ENCODE measurements around the gene PRKD2. TPM values are rescaled to one million over a fixed set of nuclear protein-coding genes. Genes with fewer than 3 reads are reported as not detected.

Gene PRKD2
- total RNA-seq, 1 donor from 2014 or later: 92.9 TPM

DNA sequence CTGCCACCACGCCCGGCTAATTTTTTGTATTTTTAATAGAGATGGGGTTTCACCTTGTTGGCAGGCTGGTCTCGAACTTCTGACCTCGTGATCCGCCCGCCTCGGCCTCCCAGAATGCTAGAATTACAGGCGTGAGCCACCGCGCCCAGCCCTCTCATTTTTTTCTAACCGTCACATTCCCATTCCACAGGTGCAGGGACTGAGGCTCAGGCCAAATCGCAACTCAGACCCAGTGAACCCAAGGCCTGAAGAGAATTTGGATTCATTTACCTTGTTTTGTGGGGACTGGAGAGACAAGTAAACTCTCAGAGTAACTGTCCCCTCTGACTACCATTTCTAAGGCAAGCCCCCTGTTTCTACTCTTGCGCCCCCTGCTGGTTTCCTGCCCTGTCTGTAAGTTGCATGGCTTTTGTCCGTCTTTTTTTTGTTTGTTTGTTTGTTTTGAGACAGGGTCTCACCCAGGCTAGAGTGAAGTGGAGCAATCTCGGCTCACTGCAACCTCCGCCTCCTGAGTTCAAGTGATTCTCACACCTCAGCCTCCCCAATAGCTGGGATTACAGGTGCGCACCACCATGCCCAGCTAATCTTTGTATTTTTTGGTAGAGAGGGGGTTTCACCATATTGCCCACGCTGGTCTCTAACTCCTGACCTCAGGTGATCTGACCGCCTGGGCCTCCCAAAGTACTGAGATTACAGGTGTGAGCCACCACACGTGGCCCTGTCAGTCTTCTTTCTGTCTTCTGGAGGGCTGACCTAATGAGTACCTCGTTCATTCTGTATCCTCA, 31.6 kb upstream of the PRKD2 start:
- no peaks in the 10 kb centered on the region for H3K27me3 Mint-ChIP-seq (ENCODE audit: insufficient read depth)
- H3K4me3 Mint-ChIP-seq: peak overlapping the region; percentile 70
- H3K4me1 Mint-ChIP-seq (ENCODE audit: low read depth): peaks cover 35% of the 10 kb centered on the region
- H3K27ac Mint-ChIP-seq: peak overlapping the region; percentile 1
- H3K9me3 Mint-ChIP-seq: no peaks in the 10 kb centered on the region
- intact Hi-C loops (cut with micrococcal nuclease): loop anchor here (1.0 kb wide), 1 partner anchor 219 kb away; no protein-coding TSS in a partner anchor
- H3K36me3 Mint-ChIP-seq (ENCODE audit: low read depth): peaks cover 11% of the 10 kb centered on the region
- peak; percentile 61 for DNase-seq (ENCODE audit: low spot score)

DNA sequence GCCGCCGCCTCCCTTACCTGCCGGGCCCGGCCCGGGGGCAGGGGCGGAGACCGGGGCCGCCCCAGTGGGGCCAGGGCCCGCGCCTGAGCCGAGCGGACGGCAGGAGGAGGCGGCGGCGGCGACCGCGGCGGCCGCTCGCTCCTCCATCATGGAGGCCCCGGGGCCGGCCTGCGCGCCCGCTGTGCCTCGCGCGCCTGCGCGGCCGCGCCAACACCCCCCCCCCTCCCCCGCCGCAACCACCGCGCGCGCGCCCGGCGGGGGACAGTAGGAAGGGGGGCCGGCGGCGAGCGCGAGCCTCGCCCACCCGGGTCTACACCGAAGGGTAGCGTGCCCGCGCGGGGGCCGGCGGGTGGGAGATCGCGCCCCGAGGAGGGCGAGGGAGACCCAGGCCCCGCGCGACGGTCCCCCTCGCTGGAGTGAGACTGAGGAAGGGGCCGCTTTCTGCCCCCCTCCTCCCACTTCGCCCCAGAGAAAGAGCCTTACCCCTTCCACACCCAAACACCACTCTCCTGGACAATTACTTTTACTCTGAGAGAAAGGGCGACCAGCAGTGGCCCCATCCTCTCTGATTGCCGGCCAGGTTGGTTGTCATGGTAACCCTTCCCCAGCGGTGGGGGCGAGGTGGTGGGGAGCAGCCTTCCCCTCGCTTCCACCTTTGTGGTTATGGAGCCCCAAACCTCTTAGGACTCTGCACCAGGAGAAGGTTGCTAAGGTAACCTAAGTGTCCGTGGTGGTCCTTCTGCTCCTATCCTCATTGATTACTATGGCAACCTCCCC, 29.6 kb upstream of the PRKD2 start, which contains the start of gene STRN4:
Gene STRN4, minus strand, starts transcription at position 170 of the 777 bp plus-strand sequence. Its CDS starts 20 bp downstream, at position 150.
- intact Hi-C loops (cut with micrococcal nuclease): loop anchor here (1.0 to 2.0 kb wide), 3 partner anchors 30 to 84 kb away; partner anchors contain the start of gene PRKD2
- no peaks in the 10 kb centered on the region for H3K27me3 Mint-ChIP-seq (ENCODE audit: insufficient read depth)
- peaks cover 11% of the 10 kb centered on the region for H3K36me3 Mint-ChIP-seq (ENCODE audit: low read depth)
- peak within 1 kb of the TSS; percentile 91 for H3K27ac Mint-ChIP-seq
- peak; percentile 31 for DNase-seq (ENCODE audit: low spot score)
- peaks cover 46% of the 10 kb centered on the region for H3K4me1 Mint-ChIP-seq (ENCODE audit: low read depth)
- H3K4me3 Mint-ChIP-seq: peak within 1 kb of the TSS; percentile 95
- no peaks in the 10 kb centered on the region for H3K9me3 Mint-ChIP-seq

DNA sequence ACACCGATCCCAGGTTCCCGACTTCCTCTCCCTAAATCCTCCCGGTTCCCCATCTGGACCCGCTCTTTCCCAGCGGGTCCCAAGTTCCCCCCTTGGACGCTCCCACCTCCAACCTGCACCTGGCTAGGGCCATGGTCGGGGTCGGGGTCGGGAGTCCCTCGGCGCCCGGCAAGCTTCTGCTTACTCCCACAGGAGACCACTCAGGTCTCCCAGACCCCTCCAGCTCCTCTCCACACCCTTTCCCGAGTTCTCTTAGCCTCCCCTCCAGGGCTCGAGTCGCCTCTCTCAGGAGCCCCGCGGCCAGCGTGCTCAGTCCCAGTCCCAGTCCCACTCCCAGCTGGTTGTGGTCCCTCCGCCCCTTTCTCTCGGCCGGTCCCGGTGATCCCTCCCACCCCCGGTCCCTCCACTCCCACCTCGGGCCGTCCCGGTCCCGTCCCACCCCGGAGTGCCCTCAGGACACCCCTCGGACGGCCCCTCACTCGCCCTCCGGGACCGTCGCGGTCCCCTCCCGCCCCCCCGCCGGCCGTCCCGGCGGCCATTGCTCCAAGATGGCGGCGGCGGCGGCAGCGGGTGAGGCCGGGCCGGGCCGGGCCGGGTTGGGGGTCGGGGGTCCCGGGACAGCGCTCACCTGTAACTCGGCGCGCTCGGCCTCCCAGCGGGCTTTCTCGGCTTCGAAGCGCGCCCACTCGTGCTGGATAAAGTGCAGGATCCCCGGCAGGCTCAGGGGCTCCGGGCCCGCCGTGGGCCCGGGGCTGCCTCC, 28.8 kb upstream of the PRKD2 start, which contains the start of gene FKRP:
Gene FKRP, plus strand, starts transcription at position 537 of the 760 bp plus-strand sequence. CDS start 9,394 bp downstream, outside the sequence.
- no peaks in the 10 kb centered on the region for H3K27me3 Mint-ChIP-seq (ENCODE audit: insufficient read depth)
- H3K36me3 Mint-ChIP-seq (ENCODE audit: low read depth): peaks cover 11% of the 10 kb centered on the region
- H3K27ac Mint-ChIP-seq: peak within 1 kb of the TSS; percentile 91
- intact Hi-C loops (cut with micrococcal nuclease): loop anchor here (1.0 to 2.0 kb wide), 3 partner anchors 29 to 83 kb away; partner anchors contain the start of gene PRKD2
- H3K9me3 Mint-ChIP-seq: no peaks in the 10 kb centered on the region
- DNase-seq (ENCODE audit: low spot score): peak; percentile 16
- peaks cover 46% of the 10 kb centered on the region for H3K4me1 Mint-ChIP-seq (ENCODE audit: low read depth)
- H3K4me3 Mint-ChIP-seq: peak within 1 kb of the TSS; percentile 95

DNA sequence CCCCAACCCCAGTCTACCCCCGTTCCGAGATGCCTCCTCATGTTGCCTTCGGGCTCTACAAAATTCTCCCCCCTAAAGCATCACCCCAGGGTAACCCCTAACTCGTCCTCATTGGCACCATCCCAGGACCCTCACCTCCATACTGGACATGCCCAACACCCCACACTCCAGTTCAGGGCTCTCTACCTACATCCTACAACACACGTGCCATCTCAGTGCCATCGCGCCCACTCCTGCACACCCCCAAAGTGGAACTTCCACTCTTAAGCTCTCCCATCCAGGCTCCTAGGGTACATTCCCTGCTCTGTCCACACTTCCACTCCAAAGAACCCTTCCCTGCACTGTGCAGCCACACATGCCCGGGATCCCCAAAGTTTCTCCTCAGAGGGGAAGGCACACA, 28.1 kb upstream of the PRKD2 start:
- no peak for DNase-seq (ENCODE audit: low spot score)
- Mint-ChIP-seq H3K27ac (peak overlapping the region; percentile 86), H3K36me3 (ENCODE audit: low read depth) (peaks cover 10% of the 10 kb centered on the region), H3K9me3 (no peaks in the 10 kb centered on the region), H3K4me1 (ENCODE audit: low read depth) (peaks cover 46% of the 10 kb centered on the region), H3K4me3 (peak overlapping the region; percentile 95), H3K27me3 (ENCODE audit: insufficient read depth) (no peaks in the 10 kb centered on the region)
- intact Hi-C loops (cut with micrococcal nuclease): no loop called here

DNA sequence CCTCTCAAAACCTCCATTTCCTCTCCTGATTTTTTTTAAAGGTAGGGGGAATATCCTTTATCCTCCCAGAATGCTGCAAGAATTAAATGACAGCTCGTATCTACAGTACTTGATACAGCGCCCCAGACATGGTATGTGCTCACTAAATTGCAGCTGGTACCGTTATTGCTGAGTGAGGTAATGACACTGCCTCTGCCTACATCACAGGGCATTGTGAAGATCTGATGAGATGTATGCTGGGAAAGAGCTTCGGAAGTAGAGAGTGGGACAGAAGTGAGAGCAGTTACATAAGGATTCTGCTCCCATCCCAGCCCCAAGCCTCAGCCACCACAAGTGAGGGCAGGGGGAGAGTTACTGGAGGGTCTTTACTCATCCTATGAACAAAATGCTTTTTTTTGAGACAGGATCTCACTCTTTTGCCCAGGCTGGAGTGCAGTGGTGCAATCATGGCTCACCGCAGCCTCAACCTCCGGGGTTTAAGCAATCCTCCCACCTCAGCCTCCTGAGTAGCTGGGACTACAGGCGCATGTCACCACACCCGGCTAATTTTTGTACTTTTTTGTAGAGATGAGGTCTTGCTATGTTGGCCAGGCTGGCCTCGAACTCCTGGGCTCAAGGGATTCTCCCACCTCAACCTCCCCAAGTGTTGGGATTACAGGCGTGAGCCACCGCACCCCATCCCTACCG, 27.2 kb upstream of the PRKD2 start:
- no peak for DNase-seq (ENCODE audit: low spot score)
- Mint-ChIP-seq H3K4me3 (peak overlapping the region; percentile 95), H3K4me1 (ENCODE audit: low read depth) (peaks cover 51% of the 10 kb centered on the region), H3K27me3 (ENCODE audit: insufficient read depth) (no peaks in the 10 kb centered on the region), H3K27ac (peak overlapping the region; percentile 86), H3K36me3 (ENCODE audit: low read depth) (peaks cover 14% of the 10 kb centered on the region), H3K9me3 (no peaks in the 10 kb centered on the region)
- intact Hi-C loops (cut with micrococcal nuclease): no loop called here

DNA sequence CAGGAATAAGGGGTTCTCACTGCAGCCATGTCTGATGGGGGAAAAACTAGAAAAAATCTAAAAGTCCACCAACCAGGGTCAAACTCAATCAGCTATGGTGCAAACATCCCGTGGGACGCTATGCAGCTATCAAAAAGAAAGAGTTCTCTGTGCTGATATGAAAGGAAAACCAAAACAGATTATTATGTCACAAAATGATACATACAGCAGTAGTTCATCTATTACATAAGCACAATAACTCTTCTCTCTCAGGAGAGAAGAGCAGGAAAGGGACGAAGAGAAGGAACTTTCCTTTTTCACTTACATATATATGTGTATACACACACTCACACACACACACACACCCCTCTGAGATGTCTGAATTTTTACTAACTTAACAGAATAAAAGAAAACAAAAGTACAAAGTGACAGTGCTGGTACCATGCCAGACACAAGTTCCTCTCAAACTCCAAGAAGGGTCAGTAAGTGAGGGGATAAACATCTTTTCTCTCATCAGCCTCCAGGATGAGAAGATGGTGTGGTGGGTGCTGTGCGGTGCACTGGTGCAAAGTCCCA, 26.1 kb upstream of the PRKD2 start:
- Mint-ChIP-seq H3K4me3 (peak overlapping the region; percentile 57), H3K36me3 (ENCODE audit: low read depth) (peaks cover 16% of the 10 kb centered on the region), H3K9me3 (no peaks in the 10 kb centered on the region), H3K27ac (peak overlapping the region; percentile 44), H3K27me3 (ENCODE audit: insufficient read depth) (no peaks in the 10 kb centered on the region), H3K4me1 (ENCODE audit: low read depth) (peaks cover 41% of the 10 kb centered on the region)
- no peak for DNase-seq (ENCODE audit: low spot score)
- intact Hi-C loops (cut with micrococcal nuclease): no loop called here

DNA sequence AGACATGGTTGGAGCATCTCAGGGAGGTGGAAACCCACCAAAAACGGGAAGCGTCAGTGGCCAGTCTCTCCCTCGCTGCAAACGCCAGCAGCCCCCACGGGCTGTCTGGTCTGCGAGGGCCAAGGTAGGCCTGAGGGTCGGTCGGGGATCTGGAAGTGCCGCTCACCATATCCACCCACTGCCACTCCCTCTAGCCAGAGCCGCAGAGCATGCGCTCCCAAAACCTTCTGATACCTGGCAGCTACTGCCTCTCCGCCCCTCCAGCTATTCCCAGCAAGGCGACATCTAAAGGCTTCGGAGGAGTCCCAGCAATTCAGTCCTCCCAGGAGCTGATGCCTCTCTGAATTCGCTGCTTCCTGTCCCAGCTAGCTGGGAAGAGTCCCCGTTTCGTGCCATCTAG, 24.5 kb upstream of the PRKD2 start:
- intact Hi-C loops (cut with micrococcal nuclease): no loop called here
- Mint-ChIP-seq H3K9me3 (no peaks in the 10 kb centered on the region), H3K27ac (peak overlapping the region; percentile 10), H3K4me1 (ENCODE audit: low read depth) (peaks cover 35% of the 10 kb centered on the region), H3K4me3 (no peak overlapping the region), H3K36me3 (ENCODE audit: low read depth) (peaks cover 26% of the 10 kb centered on the region), H3K27me3 (ENCODE audit: insufficient read depth) (no peaks in the 10 kb centered on the region)
- DNase-seq (ENCODE audit: low spot score): no peak

DNA sequence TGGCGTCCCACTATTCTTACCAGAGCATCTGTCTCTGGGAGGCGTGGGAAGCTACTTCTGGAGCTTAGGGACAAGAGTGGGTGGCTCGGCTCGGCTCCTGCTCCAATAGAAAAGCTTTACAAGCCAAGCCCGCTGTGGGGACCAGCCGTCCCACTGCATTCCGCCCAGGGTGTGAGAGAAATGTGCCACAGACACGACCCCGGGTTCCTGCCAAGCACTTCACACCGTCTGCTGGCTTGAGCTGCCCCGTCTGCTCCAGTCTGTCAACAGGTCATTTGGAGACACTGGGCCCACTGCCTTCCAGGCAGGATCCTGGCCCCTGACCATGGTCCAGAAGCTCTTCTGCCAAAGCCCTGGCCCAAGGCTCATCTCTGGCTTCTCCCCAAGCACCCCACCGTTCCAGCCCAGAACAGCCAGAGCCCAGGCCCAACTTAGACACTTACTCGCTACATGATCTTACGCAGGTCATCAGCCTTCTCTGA, 22.4 kb upstream of the PRKD2 start:
- Mint-ChIP-seq H3K4me1 (ENCODE audit: low read depth) (peaks cover 24% of the 10 kb centered on the region), H3K9me3 (no peaks in the 10 kb centered on the region), H3K36me3 (ENCODE audit: low read depth) (peaks cover 19% of the 10 kb centered on the region), H3K27me3 (ENCODE audit: insufficient read depth) (no peaks in the 10 kb centered on the region), H3K27ac (no peak overlapping the region), H3K4me3 (no peak overlapping the region)
- intact Hi-C loops (cut with micrococcal nuclease): no loop called here
- no peak for DNase-seq (ENCODE audit: low spot score)

DNA sequence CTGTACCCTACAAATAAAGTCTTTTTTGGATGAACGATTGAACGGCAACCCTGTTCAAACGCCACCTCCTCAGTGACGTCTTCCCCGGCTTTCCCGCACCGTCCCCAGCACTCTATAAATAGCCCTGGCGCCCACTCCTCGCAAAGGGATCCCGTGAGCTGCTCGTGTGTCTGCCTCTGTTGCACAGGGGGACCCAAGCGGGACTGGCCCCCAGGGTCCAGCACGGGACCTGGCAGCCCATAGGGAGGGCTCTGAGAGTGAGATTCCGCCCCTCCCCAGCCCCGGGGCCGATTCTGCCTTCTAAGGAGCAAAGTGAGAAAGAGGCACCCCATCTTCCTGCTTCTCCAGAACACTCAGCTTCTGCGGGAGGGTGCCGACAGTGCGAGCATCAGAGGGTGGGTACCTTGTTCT, 20.9 kb upstream of the PRKD2 start:
- Mint-ChIP-seq H3K4me1 (ENCODE audit: low read depth) (peaks cover 12% of the 10 kb centered on the region), H3K36me3 (ENCODE audit: low read depth) (peaks cover 29% of the 10 kb centered on the region), H3K9me3 (no peaks in the 10 kb centered on the region)

DNA sequence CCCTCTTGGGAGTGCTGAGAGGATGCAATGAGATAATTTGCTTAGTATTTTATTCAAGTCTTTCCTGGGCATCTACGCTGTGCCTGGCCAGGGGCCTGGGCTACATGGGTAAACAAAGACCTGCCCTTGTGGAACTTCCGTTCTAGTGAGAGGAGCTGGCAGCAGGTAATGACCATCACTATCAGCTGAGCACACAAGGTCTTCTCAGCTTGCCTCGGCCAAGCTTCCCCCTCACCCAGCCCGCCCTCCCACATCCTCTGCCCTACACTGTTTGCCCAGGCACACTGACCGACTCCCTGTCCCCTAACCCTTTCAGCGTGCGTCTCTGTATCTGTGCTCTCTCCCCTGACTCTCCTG, 20.4 kb upstream of the PRKD2 start:
- H3K27me3 Mint-ChIP-seq (ENCODE audit: insufficient read depth): no peaks in the 10 kb centered on the region
- H3K4me1 Mint-ChIP-seq (ENCODE audit: low read depth): peaks cover 8% of the 10 kb centered on the region
- intact Hi-C loops (cut with micrococcal nuclease): no loop called here
- DNase-seq (ENCODE audit: low spot score): no peak
- H3K9me3 Mint-ChIP-seq: no peaks in the 10 kb centered on the region
- peaks cover 29% of the 10 kb centered on the region for H3K36me3 Mint-ChIP-seq (ENCODE audit: low read depth)
- no peak overlapping the region for H3K4me3 Mint-ChIP-seq
- no peak overlapping the region for H3K27ac Mint-ChIP-seq

More for the DNA sequence above, 20.9 kb upstream of the PRKD2 start:
- H3K4me3 Mint-ChIP-seq: no peak overlapping the region
- no peaks in the 10 kb centered on the region for H3K27me3 Mint-ChIP-seq (ENCODE audit: insufficient read depth)
- DNase-seq (ENCODE audit: low spot score): no peak
- intact Hi-C loops (cut with micrococcal nuclease): no loop called here
- H3K27ac Mint-ChIP-seq: no peak overlapping the region

DNA sequence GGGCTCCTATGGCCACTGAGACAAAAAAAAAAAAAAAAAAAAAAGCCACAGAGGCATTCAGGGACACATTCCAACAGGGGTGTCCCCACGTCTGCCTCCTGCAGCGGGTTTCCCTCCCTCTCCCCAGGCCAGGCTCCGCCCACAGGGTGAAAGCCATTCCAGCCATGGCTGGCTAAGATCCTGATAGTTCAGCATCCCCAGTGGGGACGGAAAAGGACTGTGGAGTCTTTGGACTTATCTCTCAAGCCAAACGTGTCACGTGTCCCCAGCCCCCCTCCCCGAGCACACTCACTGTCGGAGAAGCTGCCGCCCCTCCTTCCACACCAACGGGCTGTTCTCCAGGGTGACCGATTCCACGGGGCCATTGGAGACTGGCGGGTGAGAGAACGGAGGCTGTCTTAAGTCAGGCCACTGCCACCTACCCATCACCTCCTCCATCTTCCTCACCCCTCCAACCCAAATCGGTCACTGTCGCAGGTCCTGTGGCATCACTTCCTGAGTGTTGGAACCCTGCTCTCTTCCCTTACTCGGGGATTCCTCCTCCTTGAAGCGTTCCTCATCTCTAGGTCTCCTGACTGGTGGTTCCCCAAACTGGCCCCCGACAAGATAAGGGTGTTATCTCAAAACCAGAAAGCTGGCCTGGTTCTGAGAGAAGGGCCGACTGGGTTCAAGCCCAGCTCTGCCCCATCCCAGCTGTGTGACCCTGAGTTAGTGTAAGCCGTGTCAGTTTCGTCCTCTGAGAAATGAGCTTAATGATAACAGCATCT, 19.8 kb upstream of the PRKD2 start:
- intact Hi-C loops (cut with micrococcal nuclease): no loop called here
- Mint-ChIP-seq H3K4me1 (ENCODE audit: low read depth) (peaks cover 10% of the 10 kb centered on the region), H3K4me3 (no peak overlapping the region), H3K36me3 (ENCODE audit: low read depth) (peaks cover 34% of the 10 kb centered on the region), H3K27me3 (ENCODE audit: insufficient read depth) (no peaks in the 10 kb centered on the region), H3K9me3 (no peaks in the 10 kb centered on the region), H3K27ac (no peak overlapping the region)
- no peak for DNase-seq (ENCODE audit: low spot score)
